B cell (primary cell): ENCODE data around the gene GCH1. TPM values are rescaled to one million over a fixed set of nuclear protein-coding genes. Genes with fewer than 3 reads are reported as not detected.

Experiments
- ATAC-seq: fragments of 200-7000 bp; cut with Tn5 transposase; one replicate; pipeline ENCODE4 v1.10.0; 2021; ENCODE audit warnings: low read depth, mild to moderate bottlenecking, moderate number of reproducible peaks, moderate library complexity
- CTCF ChIA-PET: fragments of 350-600 bp; sonication (Branson Sonifier 250); formaldehyde crosslinking; loops from one replicate; lab custom pipeline; 2021; ENCODE audit warnings: antibody characterized with exemption, inconsistent platforms; lab: Charles Lee
- POLR2A ChIA-PET: fragments of 350-600 bp; sonication (Branson Sonifier 250); formaldehyde crosslinking; loops from one replicate; lab custom pipeline; 2021; ENCODE audit warnings: antibody characterized with exemption; lab: Charles Lee
- DNase-seq: peaks from one replicate; pipeline ENCODE4 v3.0.0; 2013
- H2AFZ ChIP-seq: 2 replicates; pipeline ENCODE4 v1.6.1; 2012; ENCODE audit warnings: mild to moderate bottlenecking, low read depth, low read length; ENCODE audit not compliant: insufficient read depth, poor library complexity, severe bottlenecking
- H3K27ac ChIP-seq, 2 donors: 1 replicate in 1 of 2; 2 replicates in 1 of 2; pipeline ENCODE4 v1.5.1; 2012 to 2013; ENCODE audit warnings: low read length in 2 of 2, mild to moderate bottlenecking in 2 of 2, moderate library complexity in 1 of 2
- H3K27me3 ChIP-seq, 4 experiments: fragments of 200-600 bp in 1 of 4; sonication (generic) in 1 of 4; replicated peaks in 1 of 4; 1 replicate in 2 of 4; 2 replicates in 2 of 4; pipeline versions ENCODE4 v1.6.1 to v1.7.0; 2013 to 2016; ENCODE audit warnings: low read length in 3 of 4, mild to moderate bottlenecking in 2 of 4, mixed read lengths in 1 of 4, moderate library complexity in 1 of 4; ENCODE audit not compliant: insufficient read depth in 4 of 4, control insufficient read depth in 3 of 4; ENCODE audit errors: control extremely low read depth in 1 of 4
- H3K36me3 ChIP-seq, 2 experiments: replicated peaks in 1 of 2; 1 replicate in 1 of 2; 2 replicates in 1 of 2; pipeline versions ENCODE4 v1.6.1 to v1.7.1; 2013; ENCODE audit warnings: low read length in 1 of 2; ENCODE audit not compliant: insufficient read depth in 2 of 2, control insufficient read depth in 1 of 2; ENCODE audit errors: control extremely low read depth in 1 of 2, extremely low read depth in 1 of 2
- H3K4me1 ChIP-seq, 2 donors: fragments of 200-600 bp in 1 of 2; sonication (generic) in 1 of 2; 1 replicate in 1 of 2; 2 replicates in 1 of 2; pipeline versions ENCODE4 v1.5.1 to v1.6.1; 2013 to 2017; ENCODE audit warnings: low read length in 2 of 2; ENCODE audit not compliant: control insufficient read depth in 2 of 2, insufficient read depth in 2 of 2
- H3K4me2 ChIP-seq: replicated peaks from 2 replicates; pipeline ENCODE3; 2012; ENCODE audit warnings: mild to moderate bottlenecking, low read depth, low read length; ENCODE audit not compliant: poor library complexity, severe bottlenecking
- H3K4me3 ChIP-seq, 5 experiments: fragments of 200-600 bp in 1 of 5; sonication (generic) in 1 of 5; 1 replicate in 3 of 5; 2 replicates in 2 of 5; pipeline versions ENCODE4 v1.5.1 to v1.7.0; 2011 to 2016; ENCODE audit warnings: low read length in 4 of 5, mild to moderate bottlenecking in 4 of 5, low read depth in 2 of 5, control low read depth in 1 of 5, moderate library complexity in 1 of 5; ENCODE audit not compliant: insufficient read depth in 1 of 5; ENCODE audit errors: control extremely low read depth in 1 of 5, extremely low read depth in 1 of 5
- H3K79me2 ChIP-seq: fragments of 200-600 bp; sonication (generic); one replicate; pipeline ENCODE4 v1.6.0; 2016; ENCODE audit warnings: low read length; ENCODE audit not compliant: control insufficient read depth, insufficient read depth
- H3K9ac ChIP-seq: fragments of 200-600 bp; sonication (generic); 2 replicates; pipeline ENCODE4 v1.6.1; 2017; ENCODE audit warnings: mild to moderate bottlenecking, low read length, moderate library complexity
- H3K9me3 ChIP-seq, 3 donors: one replicate each; pipeline versions ENCODE4 v1.6.1 to v1.7.1; 2013; ENCODE audit warnings: low read length in 2 of 3; ENCODE audit not compliant: control insufficient read depth in 2 of 3, insufficient read depth in 1 of 3; ENCODE audit errors: control extremely low read depth in 1 of 3
- H4K20me1 ChIP-seq: 2 replicates; pipeline ENCODE4 v1.6.0; 2012; ENCODE audit warnings: mild to moderate bottlenecking, low read length; ENCODE audit not compliant: insufficient read depth, control insufficient read depth, poor library complexity, severe bottlenecking
- H3K27ac Mint-ChIP-seq: one replicate; pipeline ENCODE4 v1.8.0; 2021; ENCODE audit warnings: mixed read lengths
- H3K27me3 Mint-ChIP-seq: one replicate; pipeline ENCODE4 v1.8.0; 2021; ENCODE audit warnings: mixed read lengths
- H3K4me1 Mint-ChIP-seq: one replicate; pipeline ENCODE4 v1.8.0; 2021; ENCODE audit warnings: mixed read lengths
- H3K4me3 Mint-ChIP-seq: one replicate; pipeline ENCODE4 v1.8.0; 2021; ENCODE audit warnings: mixed read lengths
- H3K9me3 Mint-ChIP-seq: one replicate; pipeline ENCODE4 v1.8.0; 2022; ENCODE audit warnings: mixed read lengths; ENCODE audit not compliant: insufficient read depth
- EZH2 ChIP-seq: IDR thresholded peaks from 2 replicates; pipeline ENCODE4 v1.6.1; 2012; ENCODE audit warnings: borderline replicate concordance, low read depth, mild to moderate bottlenecking, moderate library complexity, low read length; ENCODE audit not compliant: insufficient read depth, poor library complexity, severe bottlenecking
- WGBS: methylation state at CpG from one replicate; pipeline ENCODE4 v1.1.5; 2013; ENCODE audit warnings: missing lambda C conversion rate; ENCODE audit not compliant: insufficient coverage; 5-methylcytosine and 5-hydroxymethylcytosine counted together
- intact Hi-C: fragments of 100-400 bp; cut with micrococcal nuclease; formaldehyde crosslinking; loops from one replicate; pipeline ENCODE4 v1.10.0; 2022
- polyA plus RNA-seq: library from polyadenylated mRNA; depleted of rRNA; stranded (reverse); fragments of >200 nt; gene quantifications from 2 replicates; pipeline ENCODE4 v1.2.3, GENCODE V29; 2012
- total RNA-seq, 2 donors: library from RNA; stranded (reverse); fragments of 120-200 nt in 1 of 2; gene quantifications; 1 replicate in 1 of 2; 2 replicates in 1 of 2; pipeline versions ENCODE4 v1.2.3 to v1.2.4, GENCODE V29; 2013 to 2022
- TF ChIP-seq, protein P1 (sequence below): fragments of 200-600 bp; IDR thresholded peaks from one replicate; pipeline ENCODE4 v1.8.0; 2022; ENCODE audit warnings: antibody characterized with exemption, mild to moderate bottlenecking

The GCH1 gene
- total and polyA plus RNA-seq, 2 donors (not counting 1 experiment from before 2014, with no cell fraction given): 17.0 to 24.6 TPM

DNA sequence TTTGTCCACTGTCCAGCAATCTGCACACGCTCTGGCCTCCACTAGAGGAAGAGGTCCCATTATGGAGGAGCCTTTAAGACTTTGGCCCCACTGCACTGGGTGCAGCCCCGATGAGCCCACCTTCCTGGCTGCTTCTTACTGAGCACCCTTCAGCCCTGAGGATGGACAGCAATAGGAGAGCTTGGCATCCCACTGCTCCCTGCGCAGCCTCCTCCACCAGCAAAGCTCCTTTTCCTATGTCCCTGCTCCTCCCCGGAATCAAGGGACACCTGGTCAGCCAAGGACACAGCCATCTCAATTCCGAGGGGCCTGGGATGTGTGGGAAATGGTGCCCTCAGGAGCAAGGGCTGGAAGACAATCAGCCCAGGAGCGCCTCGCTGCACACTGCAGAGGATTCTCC lies 94.7 kb downstream of the GCH1 start:
- Histone ChIP-seq H3K79me2 (no peaks in the 10 kb centered on the region), H3K9ac (no peak overlapping the region), H3K4me2 (no peak overlapping the region), H3K27ac (no peak overlapping the region), H3K36me3 (no peaks in the 10 kb centered on the region), H3K9me3 (no peaks in the 10 kb centered on the region), H3K4me3 (no peak overlapping the region), H3K4me1 (peaks cover 5 to 7% of the 10 kb centered on the region in 2 donors), H4K20me1 (no peaks in the 10 kb centered on the region), H3K27me3 (peaks cover 0 to 6% (median 0%) of the 10 kb centered on the region in 4 experiments), H2AFZ (no peak overlapping the region)
- TF ChIP-seq, protein P1, sequence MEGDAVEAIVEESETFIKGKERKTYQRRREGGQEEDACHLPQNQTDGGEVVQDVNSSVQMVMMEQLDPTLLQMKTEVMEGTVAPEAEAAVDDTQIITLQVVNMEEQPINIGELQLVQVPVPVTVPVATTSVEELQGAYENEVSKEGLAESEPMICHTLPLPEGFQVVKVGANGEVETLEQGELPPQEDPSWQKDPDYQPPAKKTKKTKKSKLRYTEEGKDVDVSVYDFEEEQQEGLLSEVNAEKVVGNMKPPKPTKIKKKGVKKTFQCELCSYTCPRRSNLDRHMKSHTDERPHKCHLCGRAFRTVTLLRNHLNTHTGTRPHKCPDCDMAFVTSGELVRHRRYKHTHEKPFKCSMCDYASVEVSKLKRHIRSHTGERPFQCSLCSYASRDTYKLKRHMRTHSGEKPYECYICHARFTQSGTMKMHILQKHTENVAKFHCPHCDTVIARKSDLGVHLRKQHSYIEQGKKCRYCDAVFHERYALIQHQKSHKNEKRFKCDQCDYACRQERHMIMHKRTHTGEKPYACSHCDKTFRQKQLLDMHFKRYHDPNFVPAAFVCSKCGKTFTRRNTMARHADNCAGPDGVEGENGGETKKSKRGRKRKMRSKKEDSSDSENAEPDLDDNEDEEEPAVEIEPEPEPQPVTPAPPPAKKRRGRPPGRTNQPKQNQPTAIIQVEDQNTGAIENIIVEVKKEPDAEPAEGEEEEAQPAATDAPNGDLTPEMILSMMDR: no peak
- no peak overlapping the region for H3K27ac Mint-ChIP-seq
- H3K4me1 Mint-ChIP-seq: peaks cover 6% of the 10 kb centered on the region
- ATAC-seq (no peak), DNase-seq (no peak)
- intact Hi-C loops: loop anchor here (10.0 kb wide), 1 partner anchor 87 kb away; no protein-coding TSS in a partner anchor
- POLR2A ChIA-PET: no interaction called here
- no peaks in the 10 kb centered on the region for H3K9me3 Mint-ChIP-seq
- 93% methylated on average over 5 of the region's 7 CpGs for WGBS
- no peak overlapping the region for H3K4me3 Mint-ChIP-seq
- peaks cover 10% of the 10 kb centered on the region for H3K27me3 Mint-ChIP-seq
- CTCF ChIA-PET: interaction anchor here (0.9 to 8.3 kb wide), 3 partner anchors 25 to 244 kb away, joined by 4 to 85 read pairs (median 6); no protein-coding TSS in a partner anchor

DNA sequence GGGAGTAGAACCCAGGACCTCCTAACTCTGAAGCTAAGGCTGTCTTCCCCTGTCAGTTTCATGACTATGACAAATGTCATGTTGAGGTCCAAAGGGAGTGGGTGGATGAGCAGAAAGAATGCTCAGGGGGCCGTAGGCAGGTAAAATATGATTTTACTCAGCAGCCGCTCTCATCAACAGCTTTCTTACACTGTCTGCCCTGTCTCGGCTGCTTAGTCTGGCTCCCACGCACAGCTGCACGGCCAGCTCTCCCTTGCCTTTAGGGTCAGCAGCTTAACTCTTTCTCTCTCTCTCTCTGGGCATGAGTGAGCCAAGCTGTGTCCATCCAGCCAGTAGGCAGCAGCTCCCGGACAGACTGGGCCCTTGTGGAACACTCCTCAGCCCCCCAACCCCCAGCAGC lies 95.2 kb downstream of the GCH1 start:
- Histone ChIP-seq H3K79me2 (no peaks in the 10 kb centered on the region), H3K9me3 (no peaks in the 10 kb centered on the region), H3K27me3 (peaks cover 0 to 6% (median 0%) of the 10 kb centered on the region in 4 experiments), H3K4me2 (no peak overlapping the region), H4K20me1 (no peaks in the 10 kb centered on the region), H3K9ac (no peak overlapping the region), H3K4me1 (peaks cover 5 to 7% of the 10 kb centered on the region in 2 donors), H3K27ac (no peak overlapping the region), H3K36me3 (no peaks in the 10 kb centered on the region), H2AFZ (no peak overlapping the region), H3K4me3 (no peak overlapping the region)
- CTCF ChIA-PET: interaction anchor here (0.9 to 8.3 kb wide), 3 partner anchors 25 to 244 kb away, joined by 3 to 85 read pairs (median 4); no protein-coding TSS in a partner anchor
- TF ChIP-seq, protein P1: no peak
- TF ChIP-seq EZH2: no peak
- Mint-ChIP-seq H3K27ac (peak overlapping the region; percentile 10), H3K4me1 (peaks cover 6% of the 10 kb centered on the region), H3K9me3 (no peaks in the 10 kb centered on the region), H3K4me3 (no peak overlapping the region), H3K27me3 (peaks cover 11% of the 10 kb centered on the region)
- ATAC-seq (no peak), DNase-seq (no peak)
- POLR2A ChIA-PET: no interaction called here
- intact Hi-C loops: loop anchor here (10.0 kb wide), 1 partner anchor 87 kb away; no protein-coding TSS in a partner anchor
- whole genome bisulfite sequencing: 91% methylated on average over 6 of the region's 6 CpGs
